K562 (cell line): Measurements from ENCODE around the gene ATP2B1. TPM values are rescaled to one million over a fixed set of nuclear protein-coding genes. Genes with fewer than 3 reads are reported as not detected.

ENCODE experiments used
- GABPB1 ChIP-seq: sonication (generic); formaldehyde crosslinking; IDR thresholded peaks from 2 replicates; pipeline ENCODE4 v1.8.0; 2022; ENCODE audit warnings: mild to moderate bottlenecking, missing genetic modification reagents
- HDAC6 ChIP-seq: IDR thresholded peaks from 2 replicates; pipeline ENCODE4 v1.6.1; 2012; ENCODE audit warnings: low read depth, mild to moderate bottlenecking, control low read depth, inconsistent platforms, low read length, moderate library complexity
- HIVEP1 ChIP-seq: fragments of 250-450 bp; sonication (Bioruptor Pico); IDR thresholded peaks from 2 replicates; pipeline ENCODE4 v1.4.0; 2020; ENCODE audit warnings: mild to moderate bottlenecking
- KLF10 ChIP-seq: fragments of 250-450 bp; sonication (Bioruptor Pico); IDR thresholded peaks from 2 replicates; pipeline ENCODE4 v1.6.1; 2021; ENCODE audit warnings: matching md5 sums
- MAZ ChIP-seq, 2 experiments: fragments of 450-650 bp in 1 of 2; sonication (generic) in 1 of 2; formaldehyde crosslinking; IDR thresholded peaks in 1 of 2; conservative IDR thresholded peaks in 1 of 2; 2 replicates each; pipeline versions ENCODE4 v1.4.0 to v1.5.0; 2020; ENCODE audit warnings: mild to moderate bottlenecking in 1 of 2, missing genetic modification reagents in 1 of 2
- MTA1 ChIP-seq: fragments of 450-650 bp; IDR thresholded peaks from 2 replicates; pipeline ENCODE4 v1.6.1; 2017; ENCODE audit warnings: borderline replicate concordance
- MTF1 ChIP-seq: fragments of 250-450 bp; sonication (Bioruptor Pico); IDR thresholded peaks from 2 replicates; pipeline ENCODE4 v1.9.0; 2021; ENCODE audit warnings: moderate library complexity, mild to moderate bottlenecking, inconsistent platforms, borderline replicate concordance
- NR1H2 ChIP-seq: sonication (generic); formaldehyde crosslinking; IDR thresholded peaks from 2 replicates; pipeline ENCODE4 v1.4.0; 2020; ENCODE audit warnings: mild to moderate bottlenecking, missing genetic modification reagents
- SMARCA4 ChIP-seq: fragments of 450-650 bp; IDR thresholded peaks from 2 replicates; pipeline ENCODE4 v1.6.1; 2016
- SREBF1 ChIP-seq: fragments of 150-350 bp; IDR thresholded peaks from 2 replicates; pipeline ENCODE4 v1.6.1; 2014; ENCODE audit warnings: antibody characterized with exemption, low read depth, low read length, borderline replicate concordance
- THAP12 ChIP-seq: fragments of 250-450 bp; sonication (Bioruptor Pico); IDR thresholded peaks from 2 replicates; pipeline ENCODE4 v1.9.0; 2021; ENCODE audit warnings: mild to moderate bottlenecking, inconsistent platforms
- ZBTB2 ChIP-seq: fragments of 450-650 bp; IDR thresholded peaks from 2 replicates; pipeline ENCODE4 v1.6.1; 2016; ENCODE audit warnings: antibody characterized with exemption
- ZC3H11A ChIP-seq: IDR thresholded peaks from 2 replicates; pipeline ENCODE4 v1.6.1; 2012; ENCODE audit warnings: low read depth, low read length, improper control_type of control experiment
- ZEB2 ChIP-seq: fragments of 450-650 bp; IDR thresholded peaks from 2 replicates; pipeline ENCODE4 v1.6.1; 2016
- ZNF431 ChIP-seq: sonication (generic); formaldehyde crosslinking; IDR thresholded peaks from 2 replicates; pipeline ENCODE4 v1.8.0; 2022; ENCODE audit warnings: mild to moderate bottlenecking, missing genetic modification reagents
- polyA plus RNA-seq, 8 experiments: library from polyadenylated mRNA; depleted of rRNA in 4 of 8; stranded (reverse) in 5 of 8; unstranded in 3 of 8; fragments of >200 nt; fragmentation: Nextera tagmentation in 2 of 8; fragmentation: Illumina TruSeq in 1 of 8; extraction: Ambion mirVana in 2 of 8; extraction: Trizol in 1 of 8; gene quantifications; 2 replicates each; pipeline versions ENCODE4 v1.2.1 to v1.2.3, GENCODE V29; 2011 to 2014; ENCODE audit warnings: inconsistent platforms in 1 of 8, missing spikeins in 1 of 8
- total RNA-seq, 7 experiments: library from RNA; depleted of rRNA in 6 of 7; stranded (reverse); fragments of >200 nt in 6 of 7; fragmentation: Illumina TruSeq in 2 of 7; extraction: Trizol in 2 of 7; gene quantifications; 2 replicates each; pipeline versions ENCODE4 v1.2.1 to v1.2.3, GENCODE V29; 2011 to 2021; ENCODE audit warnings: low replicate concordance in 1 of 7
- TF ChIP-seq, protein P1 (sequence below): fragments of 450-650 bp; IDR thresholded peaks from 2 replicates; pipeline ENCODE4 v1.6.1; 2016; ENCODE audit warnings: low read depth, mild to moderate bottlenecking, moderate library complexity
- TF ChIP-seq, protein P2 (sequence below), 2 experiments: fragments of 450-650 bp; IDR thresholded peaks; 2 replicates each; pipeline ENCODE4 v1.6.1; 2018; ENCODE audit warnings: mild to moderate bottlenecking in 2 of 2, low read depth in 1 of 2; ENCODE audit not compliant: partially characterized antibody in 2 of 2
- TF ChIP-seq, protein P3 (sequence below), 2 experiments: IDR thresholded peaks in 1 of 2; conservative IDR thresholded peaks in 1 of 2; 2 replicates each; pipeline ENCODE4 v1.6.1; 2016; ENCODE audit warnings: low read depth in 2 of 2, mild to moderate bottlenecking in 1 of 2, missing compliant biosample characterization in 1 of 2, missing genetic modification characterization in 1 of 2, moderate library complexity in 1 of 2

Gene ATP2B1
- total and polyA plus RNA-seq, 9 of the 15 experiments (the other 6 are each of a cell fraction or from before 2014, with no cell fraction given): 8.6 to 39.0 (median 27.8) TPM

DNA sequence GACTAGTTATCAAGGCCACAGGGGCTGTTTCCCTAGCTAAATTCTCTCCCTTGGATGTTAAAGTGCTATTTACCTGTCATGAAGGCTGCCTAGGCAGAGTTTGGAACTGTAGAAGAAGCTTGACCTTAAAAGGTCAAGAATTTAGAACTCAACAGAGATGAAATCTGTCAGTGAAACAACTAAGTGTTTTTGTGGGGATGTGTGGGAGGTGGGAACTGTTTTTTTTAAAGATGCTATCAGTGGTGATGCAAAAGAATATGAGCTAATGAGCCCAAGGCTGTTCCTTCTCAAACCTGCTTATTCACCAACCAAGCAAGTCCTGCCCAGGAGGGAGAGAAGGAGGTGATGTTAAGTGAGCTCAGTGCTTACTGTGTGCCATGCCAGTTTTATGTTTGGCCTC, 142.0 kb downstream of the ATP2B1 start (continued):
- TF ChIP-seq ZBTB2 (no peak), ZEB2 (no peak), GABPB1 (CRISPR knock-in tag) (no peak), NR1H2 (CRISPR knock-in tag) (no peak), HDAC6 (no peak), ZNF431 (CRISPR knock-in tag) (no peak), HIVEP1 (CRISPR knock-in tag) (no peak), MAZ (CRISPR knock-in tag; conservative IDR thresholded peaks at IDR 0.05 in 1 of 2, IDR thresholded peaks at IDR 0.05 in 1 of 2) (no peak), SREBF1 (no peak), KLF10 (CRISPR knock-in tag) (no peak), SMARCA4 (peak; percentile 80), THAP12 (CRISPR knock-in tag) (no peak), MTA1 (peak; percentile 82; the same call in 1 of the 2 replicates), MTF1 (no peak), ZC3H11A (no peak)
- TF ChIP-seq, protein P1, sequence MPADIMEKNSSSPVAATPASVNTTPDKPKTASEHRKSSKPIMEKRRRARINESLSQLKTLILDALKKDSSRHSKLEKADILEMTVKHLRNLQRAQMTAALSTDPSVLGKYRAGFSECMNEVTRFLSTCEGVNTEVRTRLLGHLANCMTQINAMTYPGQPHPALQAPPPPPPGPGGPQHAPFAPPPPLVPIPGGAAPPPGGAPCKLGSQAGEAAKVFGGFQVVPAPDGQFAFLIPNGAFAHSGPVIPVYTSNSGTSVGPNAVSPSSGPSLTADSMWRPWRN: no peak
- TF ChIP-seq, protein P2, sequence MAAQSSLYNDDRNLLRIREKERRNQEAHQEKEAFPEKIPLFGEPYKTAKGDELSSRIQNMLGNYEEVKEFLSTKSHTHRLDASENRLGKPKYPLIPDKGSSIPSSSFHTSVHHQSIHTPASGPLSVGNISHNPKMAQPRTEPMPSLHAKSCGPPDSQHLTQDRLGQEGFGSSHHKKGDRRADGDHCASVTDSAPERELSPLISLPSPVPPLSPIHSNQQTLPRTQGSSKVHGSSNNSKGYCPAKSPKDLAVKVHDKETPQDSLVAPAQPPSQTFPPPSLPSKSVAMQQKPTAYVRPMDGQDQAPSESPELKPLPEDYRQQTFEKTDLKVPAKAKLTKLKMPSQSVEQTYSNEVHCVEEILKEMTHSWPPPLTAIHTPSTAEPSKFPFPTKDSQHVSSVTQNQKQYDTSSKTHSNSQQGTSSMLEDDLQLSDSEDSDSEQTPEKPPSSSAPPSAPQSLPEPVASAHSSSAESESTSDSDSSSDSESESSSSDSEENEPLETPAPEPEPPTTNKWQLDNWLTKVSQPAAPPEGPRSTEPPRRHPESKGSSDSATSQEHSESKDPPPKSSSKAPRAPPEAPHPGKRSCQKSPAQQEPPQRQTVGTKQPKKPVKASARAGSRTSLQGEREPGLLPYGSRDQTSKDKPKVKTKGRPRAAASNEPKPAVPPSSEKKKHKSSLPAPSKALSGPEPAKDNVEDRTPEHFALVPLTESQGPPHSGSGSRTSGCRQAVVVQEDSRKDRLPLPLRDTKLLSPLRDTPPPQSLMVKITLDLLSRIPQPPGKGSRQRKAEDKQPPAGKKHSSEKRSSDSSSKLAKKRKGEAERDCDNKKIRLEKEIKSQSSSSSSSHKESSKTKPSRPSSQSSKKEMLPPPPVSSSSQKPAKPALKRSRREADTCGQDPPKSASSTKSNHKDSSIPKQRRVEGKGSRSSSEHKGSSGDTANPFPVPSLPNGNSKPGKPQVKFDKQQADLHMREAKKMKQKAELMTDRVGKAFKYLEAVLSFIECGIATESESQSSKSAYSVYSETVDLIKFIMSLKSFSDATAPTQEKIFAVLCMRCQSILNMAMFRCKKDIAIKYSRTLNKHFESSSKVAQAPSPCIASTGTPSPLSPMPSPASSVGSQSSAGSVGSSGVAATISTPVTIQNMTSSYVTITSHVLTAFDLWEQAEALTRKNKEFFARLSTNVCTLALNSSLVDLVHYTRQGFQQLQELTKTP (IDR thresholded peaks at IDR 0.05; ENCODE audit: low read depth in 1 of 2, partially characterized antibody in 2 of 2): no peak
- TF ChIP-seq, protein P3, sequence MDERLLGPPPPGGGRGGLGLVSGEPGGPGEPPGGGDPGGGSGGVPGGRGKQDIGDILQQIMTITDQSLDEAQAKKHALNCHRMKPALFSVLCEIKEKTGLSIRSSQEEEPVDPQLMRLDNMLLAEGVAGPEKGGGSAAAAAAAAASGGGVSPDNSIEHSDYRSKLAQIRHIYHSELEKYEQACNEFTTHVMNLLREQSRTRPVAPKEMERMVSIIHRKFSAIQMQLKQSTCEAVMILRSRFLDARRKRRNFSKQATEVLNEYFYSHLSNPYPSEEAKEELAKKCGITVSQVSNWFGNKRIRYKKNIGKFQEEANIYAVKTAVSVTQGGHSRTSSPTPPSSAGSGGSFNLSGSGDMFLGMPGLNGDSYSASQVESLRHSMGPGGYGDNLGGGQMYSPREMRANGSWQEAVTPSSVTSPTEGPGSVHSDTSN (CRISPR knock-in tag; IDR thresholded peaks at IDR 0.05; ENCODE audit: low read depth): no peak
- TF ChIP-seq, protein P3 (tag; conservative IDR thresholded peaks at IDR 0.05; ENCODE audit: low read depth): no peak; the same call in 1 of the 2 replicates
